B cell (primary cell): ENCODE results near the gene MIS18A. TPM values are rescaled to one million over a fixed set of nuclear protein-coding genes. Genes with fewer than 3 reads are reported as not detected.
"Not testable (repeated sequence)": the region's sequence is repeated elsewhere in the genome, so short reads cannot be mapped to it uniquely, and the experiment has no call there.

Experiments used
- ATAC-seq: fragments of 200-7000 bp; cut with Tn5 transposase; one replicate; pipeline ENCODE4 v1.10.0; 2021; ENCODE audit warnings: low read depth, mild to moderate bottlenecking, moderate number of reproducible peaks, moderate library complexity
- CTCF ChIA-PET: fragments of 350-600 bp; sonication (Branson Sonifier 250); formaldehyde crosslinking; loops from one replicate; lab custom pipeline; 2021; ENCODE audit warnings: antibody characterized with exemption, inconsistent platforms; lab: Charles Lee
- POLR2A ChIA-PET: fragments of 350-600 bp; sonication (Branson Sonifier 250); formaldehyde crosslinking; loops from one replicate; lab custom pipeline; 2021; ENCODE audit warnings: antibody characterized with exemption; lab: Charles Lee
- DNase-seq: peaks from one replicate; pipeline ENCODE4 v3.0.0; 2013
- H2AFZ ChIP-seq: 2 replicates; pipeline ENCODE4 v1.6.1; 2012; ENCODE audit warnings: mild to moderate bottlenecking, low read depth, low read length; ENCODE audit not compliant: insufficient read depth, poor library complexity, severe bottlenecking
- H3K27ac ChIP-seq, 2 donors: 1 replicate in 1 of 2; 2 replicates in 1 of 2; pipeline ENCODE4 v1.5.1; 2012 to 2013; ENCODE audit warnings: low read length in 2 of 2, mild to moderate bottlenecking in 2 of 2, moderate library complexity in 1 of 2
- H3K27me3 ChIP-seq, 4 experiments: fragments of 200-600 bp in 1 of 4; sonication (generic) in 1 of 4; replicated peaks in 1 of 4; 1 replicate in 2 of 4; 2 replicates in 2 of 4; pipeline versions ENCODE4 v1.6.1 to v1.7.0; 2013 to 2016; ENCODE audit warnings: low read length in 3 of 4, mild to moderate bottlenecking in 2 of 4, mixed read lengths in 1 of 4, moderate library complexity in 1 of 4; ENCODE audit not compliant: insufficient read depth in 4 of 4, control insufficient read depth in 3 of 4; ENCODE audit errors: control extremely low read depth in 1 of 4
- H3K36me3 ChIP-seq, 2 experiments: replicated peaks in 1 of 2; 1 replicate in 1 of 2; 2 replicates in 1 of 2; pipeline versions ENCODE4 v1.6.1 to v1.7.1; 2013; ENCODE audit warnings: low read length in 1 of 2; ENCODE audit not compliant: insufficient read depth in 2 of 2, control insufficient read depth in 1 of 2; ENCODE audit errors: control extremely low read depth in 1 of 2, extremely low read depth in 1 of 2
- H3K4me1 ChIP-seq, 2 donors: fragments of 200-600 bp in 1 of 2; sonication (generic) in 1 of 2; 1 replicate in 1 of 2; 2 replicates in 1 of 2; pipeline versions ENCODE4 v1.5.1 to v1.6.1; 2013 to 2017; ENCODE audit warnings: low read length in 2 of 2; ENCODE audit not compliant: control insufficient read depth in 2 of 2, insufficient read depth in 2 of 2
- H3K4me2 ChIP-seq: replicated peaks from 2 replicates; pipeline ENCODE3; 2012; ENCODE audit warnings: mild to moderate bottlenecking, low read depth, low read length; ENCODE audit not compliant: poor library complexity, severe bottlenecking
- H3K4me3 ChIP-seq, 5 experiments: fragments of 200-600 bp in 1 of 5; sonication (generic) in 1 of 5; 1 replicate in 3 of 5; 2 replicates in 2 of 5; pipeline versions ENCODE4 v1.5.1 to v1.7.0; 2011 to 2016; ENCODE audit warnings: low read length in 4 of 5, mild to moderate bottlenecking in 4 of 5, low read depth in 2 of 5, control low read depth in 1 of 5, moderate library complexity in 1 of 5; ENCODE audit not compliant: insufficient read depth in 1 of 5; ENCODE audit errors: control extremely low read depth in 1 of 5, extremely low read depth in 1 of 5
- H3K79me2 ChIP-seq: fragments of 200-600 bp; sonication (generic); one replicate; pipeline ENCODE4 v1.6.0; 2016; ENCODE audit warnings: low read length; ENCODE audit not compliant: control insufficient read depth, insufficient read depth
- H3K9ac ChIP-seq: fragments of 200-600 bp; sonication (generic); 2 replicates; pipeline ENCODE4 v1.6.1; 2017; ENCODE audit warnings: mild to moderate bottlenecking, low read length, moderate library complexity
- H3K9me3 ChIP-seq, 3 donors: one replicate each; pipeline versions ENCODE4 v1.6.1 to v1.7.1; 2013; ENCODE audit warnings: low read length in 2 of 3; ENCODE audit not compliant: control insufficient read depth in 2 of 3, insufficient read depth in 1 of 3; ENCODE audit errors: control extremely low read depth in 1 of 3
- H4K20me1 ChIP-seq: 2 replicates; pipeline ENCODE4 v1.6.0; 2012; ENCODE audit warnings: mild to moderate bottlenecking, low read length; ENCODE audit not compliant: insufficient read depth, control insufficient read depth, poor library complexity, severe bottlenecking
- H3K27ac Mint-ChIP-seq: one replicate; pipeline ENCODE4 v1.8.0; 2021; ENCODE audit warnings: mixed read lengths
- H3K27me3 Mint-ChIP-seq: one replicate; pipeline ENCODE4 v1.8.0; 2021; ENCODE audit warnings: mixed read lengths
- H3K4me1 Mint-ChIP-seq: one replicate; pipeline ENCODE4 v1.8.0; 2021; ENCODE audit warnings: mixed read lengths
- H3K4me3 Mint-ChIP-seq: one replicate; pipeline ENCODE4 v1.8.0; 2021; ENCODE audit warnings: mixed read lengths
- H3K9me3 Mint-ChIP-seq: one replicate; pipeline ENCODE4 v1.8.0; 2022; ENCODE audit warnings: mixed read lengths; ENCODE audit not compliant: insufficient read depth
- EZH2 ChIP-seq: IDR thresholded peaks from 2 replicates; pipeline ENCODE4 v1.6.1; 2012; ENCODE audit warnings: borderline replicate concordance, low read depth, mild to moderate bottlenecking, moderate library complexity, low read length; ENCODE audit not compliant: insufficient read depth, poor library complexity, severe bottlenecking
- WGBS: methylation state at CpG from one replicate; pipeline ENCODE4 v1.1.5; 2013; ENCODE audit warnings: missing lambda C conversion rate; ENCODE audit not compliant: insufficient coverage; 5-methylcytosine and 5-hydroxymethylcytosine counted together
- intact Hi-C: fragments of 100-400 bp; cut with micrococcal nuclease; formaldehyde crosslinking; loops from one replicate; pipeline ENCODE4 v1.10.0; 2022
- polyA plus RNA-seq: library from polyadenylated mRNA; depleted of rRNA; stranded (reverse); fragments of >200 nt; gene quantifications from 2 replicates; pipeline ENCODE4 v1.2.3, GENCODE V29; 2012
- total RNA-seq, 2 donors: library from RNA; stranded (reverse); fragments of 120-200 nt in 1 of 2; gene quantifications; 1 replicate in 1 of 2; 2 replicates in 1 of 2; pipeline versions ENCODE4 v1.2.3 to v1.2.4, GENCODE V29; 2013 to 2022

The MIS18A gene
- total and polyA plus RNA-seq, 2 donors (not counting 1 experiment from before 2014, with no cell fraction given), result 4.0 to 10.4 TPM

DNA sequence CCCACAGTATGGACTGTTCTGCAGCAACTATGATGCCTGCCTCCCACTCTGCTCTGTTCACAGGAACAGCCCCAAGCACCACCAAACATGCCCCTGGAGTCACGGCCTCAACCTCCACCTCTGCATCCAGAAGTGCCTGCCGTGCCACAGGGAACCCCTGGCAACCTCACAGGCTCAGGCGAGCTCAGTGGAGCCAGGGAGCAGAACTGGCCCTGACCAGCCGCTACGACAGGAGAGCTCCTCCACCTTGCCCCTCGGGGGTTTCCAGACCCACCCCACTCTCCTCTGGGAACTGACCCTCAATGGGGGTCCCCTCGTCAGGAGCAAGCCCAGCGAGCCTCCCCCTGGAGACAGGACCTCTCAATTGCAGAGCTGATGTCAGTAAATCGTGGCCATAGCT is 32.8 kb upstream of the MIS18A start:
- no peaks in the 10 kb centered on the region for H3K9me3 Mint-ChIP-seq
- DNase-seq, result no peak
- H3K4me3 Mint-ChIP-seq, result no peak overlapping the region
- no peaks in the 10 kb centered on the region for H4K20me1 ChIP-seq
- ATAC-seq, result no peak
- H3K79me2 ChIP-seq, result no peaks in the 10 kb centered on the region
- H3K27ac Mint-ChIP-seq, result no peak overlapping the region
- no peak overlapping the region for H3K4me2 ChIP-seq
- no peaks in the 10 kb centered on the region for H3K27me3 ChIP-seq
- no peak overlapping the region for H2AFZ ChIP-seq
- H3K4me3 ChIP-seq, result no peak overlapping the region
- POLR2A ChIA-PET, result no interaction called here
- H3K27me3 Mint-ChIP-seq, result no peaks in the 10 kb centered on the region
- TF ChIP-seq EZH2, result no peak
- H3K4me1 ChIP-seq, result no peaks in the 10 kb centered on the region
- CTCF ChIA-PET, result interaction anchor here (0.7 kb wide), 1 partner anchor 35 kb away, joined by 3 read pairs; no protein-coding TSS in a partner anchor
- 99% methylated on average over 9 of the region's 9 CpGs for WGBS
- H3K36me3 ChIP-seq, result peaks cover 0 to 39% of the 10 kb centered on the region in 2 experiments
- no peak overlapping the region for H3K9ac ChIP-seq
- no peak overlapping the region for H3K27ac ChIP-seq
- intact Hi-C loops, result no loop called here
- H3K4me1 Mint-ChIP-seq, result no peaks in the 10 kb centered on the region
- peaks cover 0 to 4% (median 0%) of the 10 kb centered on the region in 3 donors for H3K9me3 ChIP-seq

DNA sequence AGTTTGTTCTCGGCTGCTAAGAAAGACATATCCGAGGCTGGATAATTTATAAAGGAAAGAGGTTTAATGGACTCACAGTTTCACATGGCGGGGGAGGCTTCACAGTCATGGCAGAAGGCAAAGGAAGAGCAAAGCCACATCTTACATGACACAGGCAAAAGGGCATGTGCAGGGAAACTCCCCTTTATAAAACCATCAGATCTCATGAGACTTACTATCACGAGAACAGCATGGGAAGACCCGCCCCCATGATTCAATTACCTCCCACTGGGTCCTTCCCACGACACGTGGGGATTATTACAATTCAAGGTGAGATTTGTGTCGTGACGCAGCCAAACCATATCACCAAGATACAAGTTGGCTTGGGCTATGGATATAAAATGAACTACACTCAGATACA is 32.1 kb upstream of the MIS18A start:
- H3K4me3 ChIP-seq, H2AFZ ChIP-seq, H3K27me3 ChIP-seq, H3K9me3 Mint-ChIP-seq, H3K27ac ChIP-seq, H3K9me3 ChIP-seq, H3K4me2 ChIP-seq, POLR2A ChIA-PET, DNase-seq, H3K79me2 ChIP-seq, H3K27ac Mint-ChIP-seq, H3K4me1 ChIP-seq, H3K4me3 Mint-ChIP-seq, H3K9ac ChIP-seq, H3K4me1 Mint-ChIP-seq, H3K27me3 Mint-ChIP-seq, H4K20me1 ChIP-seq, intact Hi-C loops, ATAC-seq: not testable (repeated sequence)
- CTCF ChIA-PET, result interaction anchor here (0.7 kb wide), 1 partner anchor 35 kb away, joined by 3 read pairs; no protein-coding TSS in a partner anchor
- WGBS, result 100% methylated on average over 1 of the region's 9 CpGs
- peaks cover 0 to 33% of the 10 kb centered on the region in 2 experiments for H3K36me3 ChIP-seq
